HS-27A (cell line): ENCODE measurements around the gene METTL5.
"Not testable (repeated sequence)": the region's sequence is repeated elsewhere in the genome, so short reads cannot be mapped to it uniquely, and the experiment has no call there.

Experiments used
- DNase-seq: peaks from one replicate; pipeline ENCODE4 v3.0.0-alpha.2; 2012; ENCODE audit warnings: low read depth, missing footprints

METTL5 gene

GRCh38 chr2:169828141-169828811, 3.6 kb upstream of the METTL5 start:
- no peak for DNase-seq

- no peak for DNase-seq
Measured at GRCh38 chr2:169827272-169828140, 2.8 kb upstream of the METTL5 start, which contains the start of gene UBR3. Gene UBR3 (plus strand): TSS chr2:169827454. CDS start chr2:169827508, 54 bp downstream.

GRCh38 chr2:169823996-169824372, 721 bp downstream of the METTL5 start:
- no peak for DNase-seq

GRCh38 chr2:169822785-169823392, 1.8 kb downstream of the METTL5 start:
- no peak for DNase-seq

- no peak for DNase-seq
Measured at GRCh38 chr2:169822036-169822435, 2.7 kb downstream of the METTL5 start.

- not testable (repeated sequence) for DNase-seq
Measured at GRCh38 chr2:169820101-169820500, 4.6 kb downstream of the METTL5 start.

GRCh38 chr2:169819106-169819505, 5.6 kb downstream of the METTL5 start:
- DNase-seq = no peak

- no peak for DNase-seq
Measured at GRCh38 chr2:169818241-169818640, 6.5 kb downstream of the METTL5 start.

- DNase-seq = not testable (repeated sequence)
Measured at GRCh38 chr2:169817369-169817768, 7.3 kb downstream of the METTL5 start.

GRCh38 chr2:169816961-169817360, 7.7 kb downstream of the METTL5 start:
- DNase-seq = not testable (repeated sequence)

GRCh38 chr2:169815849-169816248, 8.9 kb downstream of the METTL5 start:
- DNase-seq = no peak

- no peak for DNase-seq
Measured at GRCh38 chr2:169808221-169808620, 16.5 kb downstream of the METTL5 start.

- no peak for DNase-seq
Measured at GRCh38 chr2:169806586-169806985, 18.1 kb downstream of the METTL5 start.

- no peak for DNase-seq
Measured at GRCh38 chr2:169803480-169803879, 21.2 kb downstream of the METTL5 start.

- peak; percentile 72 for DNase-seq
Measured at GRCh38 chr2:169798718-169799592, 25.8 kb downstream of the METTL5 start, which contains the start of gene SSB. Gene SSB (plus strand): TSS chr2:169798871. CDS start chr2:169800961, 2,090 bp downstream.

GRCh38 chr2:169798397-169798717, 26.3 kb downstream of the METTL5 start:
- no peak for DNase-seq

- no peak for DNase-seq
Measured at GRCh38 chr2:169797601-169798000, 27.1 kb downstream of the METTL5 start.

- DNase-seq = no peak
Measured at GRCh38 chr2:169796441-169796840, 28.3 kb downstream of the METTL5 start.

GRCh38 chr2:169795181-169795580, 29.5 kb downstream of the METTL5 start:
- no peak for DNase-seq

- DNase-seq = no peak
Measured at GRCh38 chr2:169790581-169790980, 34.1 kb downstream of the METTL5 start.

GRCh38 chr2:169782513-169782912, 42.2 kb downstream of the METTL5 start:
- DNase-seq = no peak
